ENCODE data around the gene PPM1K.
A peak's percentile ranks its signal among the peaks of the same experiment; 100 is the strongest.

PPM1K gene

GRCh38 chr4:88244056-88244455, 40.3 kb downstream of the PPM1K start:
- Histone ChIP-seq H3F3A (ENCODE audit: low read depth) (no peaks in the 10 kb centered on the region), H3K4me2 (ENCODE audit: low read depth, low read length, poor library complexity, severe bottlenecking) (peak overlapping the region; percentile 66), H3K36me3 (ENCODE audit: insufficient read depth, low read length) (no peaks in the 10 kb centered on the region), H2AFZ (ENCODE audit: low read length) (no peak overlapping the region), H3K9me3 (ENCODE audit: insufficient read depth, low read depth, low read length) (no peaks in the 10 kb centered on the region), H3K4me3 (ENCODE audit: low read length, poor library complexity, severe bottlenecking) (peak overlapping the region; percentile 50), H4K20me1 (ENCODE audit: insufficient read depth, low read length, poor library complexity, severe bottlenecking) (no peaks in the 10 kb centered on the region), H3K79me2 (ENCODE audit: insufficient read depth, low read length) (no peaks in the 10 kb centered on the region), H3K4me1 (ENCODE audit: insufficient read depth, low read length, poor library complexity, severe bottlenecking) (peaks cover 11% of the 10 kb centered on the region), H3K9ac (ENCODE audit: low read depth, low read length, poor library complexity, severe bottlenecking) (no peak overlapping the region), H3K27me3 (ENCODE audit: insufficient read depth, low read length, poor library complexity, severe bottlenecking) (no peaks in the 10 kb centered on the region), H3K9me2 (replicated peaks; ENCODE audit: low read depth, low read length) (no peaks in the 10 kb centered on the region)
- TF ChIP-seq, protein P1, sequence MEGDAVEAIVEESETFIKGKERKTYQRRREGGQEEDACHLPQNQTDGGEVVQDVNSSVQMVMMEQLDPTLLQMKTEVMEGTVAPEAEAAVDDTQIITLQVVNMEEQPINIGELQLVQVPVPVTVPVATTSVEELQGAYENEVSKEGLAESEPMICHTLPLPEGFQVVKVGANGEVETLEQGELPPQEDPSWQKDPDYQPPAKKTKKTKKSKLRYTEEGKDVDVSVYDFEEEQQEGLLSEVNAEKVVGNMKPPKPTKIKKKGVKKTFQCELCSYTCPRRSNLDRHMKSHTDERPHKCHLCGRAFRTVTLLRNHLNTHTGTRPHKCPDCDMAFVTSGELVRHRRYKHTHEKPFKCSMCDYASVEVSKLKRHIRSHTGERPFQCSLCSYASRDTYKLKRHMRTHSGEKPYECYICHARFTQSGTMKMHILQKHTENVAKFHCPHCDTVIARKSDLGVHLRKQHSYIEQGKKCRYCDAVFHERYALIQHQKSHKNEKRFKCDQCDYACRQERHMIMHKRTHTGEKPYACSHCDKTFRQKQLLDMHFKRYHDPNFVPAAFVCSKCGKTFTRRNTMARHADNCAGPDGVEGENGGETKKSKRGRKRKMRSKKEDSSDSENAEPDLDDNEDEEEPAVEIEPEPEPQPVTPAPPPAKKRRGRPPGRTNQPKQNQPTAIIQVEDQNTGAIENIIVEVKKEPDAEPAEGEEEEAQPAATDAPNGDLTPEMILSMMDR (conservative IDR thresholded peaks at IDR 0.05; ENCODE audit: low read length) = no peak
- no peak for TF ChIP-seq EZH2phosphoT487 (IDR thresholded peaks at IDR 0.05; ENCODE audit: borderline replicate concordance)

DNA sequence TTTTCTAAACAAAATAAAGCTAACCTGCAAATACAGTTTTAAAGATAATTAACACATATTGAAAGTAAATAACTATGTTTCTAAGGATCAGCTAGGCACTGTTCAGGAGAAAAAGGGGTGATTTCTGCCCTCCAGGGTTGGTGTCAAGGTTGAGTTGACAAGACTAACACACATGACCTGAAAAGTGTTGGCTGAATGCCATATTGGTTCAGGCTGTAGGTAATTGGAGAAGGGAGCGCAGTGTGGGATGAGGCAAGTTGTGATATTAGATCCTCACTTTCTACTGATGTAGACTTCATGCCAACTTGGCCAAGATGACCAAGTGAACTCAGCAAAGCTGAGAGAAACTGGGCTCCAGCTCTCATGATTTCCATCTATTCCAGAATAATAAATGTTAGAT, 42.2 kb downstream of the PPM1K start:
- H3K4me3 ChIP-seq (ENCODE audit: low read length, poor library complexity, severe bottlenecking) = no peak overlapping the region
- peaks cover 11% of the 10 kb centered on the region for H3K4me1 ChIP-seq (ENCODE audit: insufficient read depth, low read length, poor library complexity, severe bottlenecking)
- no peaks in the 10 kb centered on the region for H3F3A ChIP-seq (ENCODE audit: low read depth)
- no peak overlapping the region for H2AFZ ChIP-seq (ENCODE audit: low read length)
- H3K36me3 ChIP-seq (ENCODE audit: insufficient read depth, low read length) = no peaks in the 10 kb centered on the region
- no peaks in the 10 kb centered on the region for H4K20me1 ChIP-seq (ENCODE audit: insufficient read depth, low read length, poor library complexity, severe bottlenecking)
- no peak overlapping the region for H3K4me2 ChIP-seq (ENCODE audit: low read depth, low read length, poor library complexity, severe bottlenecking)
- no peaks in the 10 kb centered on the region for H3K79me2 ChIP-seq (ENCODE audit: insufficient read depth, low read length)
- H3K9ac ChIP-seq (ENCODE audit: low read depth, low read length, poor library complexity, severe bottlenecking) = no peak overlapping the region
- TF ChIP-seq EZH2phosphoT487 (IDR thresholded peaks at IDR 0.05; ENCODE audit: borderline replicate concordance) = no peak
- TF ChIP-seq, protein P1 (conservative IDR thresholded peaks at IDR 0.05; ENCODE audit: low read length) = no peak
- H3K9me3 ChIP-seq (ENCODE audit: insufficient read depth, low read depth, low read length) = no peaks in the 10 kb centered on the region
- H3K27me3 ChIP-seq (ENCODE audit: insufficient read depth, low read length, poor library complexity, severe bottlenecking) = no peaks in the 10 kb centered on the region
- no peaks in the 10 kb centered on the region for H3K9me2 ChIP-seq (replicated peaks; ENCODE audit: low read depth, low read length)

GRCh38 chr4:88240297-88240714, 44.1 kb downstream of the PPM1K start:
- no peak for TF ChIP-seq EZH2phosphoT487 (IDR thresholded peaks at IDR 0.05; ENCODE audit: borderline replicate concordance)
- TF ChIP-seq, protein P1 (conservative IDR thresholded peaks at IDR 0.05; ENCODE audit: low read length) = no peak
- Histone ChIP-seq H4K20me1 (ENCODE audit: insufficient read depth, low read length, poor library complexity, severe bottlenecking) (no peaks in the 10 kb centered on the region), H3K4me1 (ENCODE audit: insufficient read depth, low read length, poor library complexity, severe bottlenecking) (peaks cover 10% of the 10 kb centered on the region), H2AFZ (ENCODE audit: low read length) (no peak overlapping the region), H3K4me2 (ENCODE audit: low read depth, low read length, poor library complexity, severe bottlenecking) (no peak overlapping the region), H3K4me3 (ENCODE audit: low read length, poor library complexity, severe bottlenecking) (no peak overlapping the region), H3K36me3 (ENCODE audit: insufficient read depth, low read length) (no peaks in the 10 kb centered on the region), H3K9me2 (replicated peaks; ENCODE audit: low read depth, low read length) (no peaks in the 10 kb centered on the region), H3F3A (ENCODE audit: low read depth) (no peaks in the 10 kb centered on the region), H3K79me2 (ENCODE audit: insufficient read depth, low read length) (no peaks in the 10 kb centered on the region), H3K27me3 (ENCODE audit: insufficient read depth, low read length, poor library complexity, severe bottlenecking) (no peaks in the 10 kb centered on the region), H3K9ac (ENCODE audit: low read depth, low read length, poor library complexity, severe bottlenecking) (no peak overlapping the region), H3K9me3 (ENCODE audit: insufficient read depth, low read depth, low read length) (no peaks in the 10 kb centered on the region)

Data from Loucy (cell line).